GM12873 (cell line): ENCODE results near the gene OSGEP.

Experiments used
- TF ChIP-seq, protein P1 (sequence below): IDR thresholded peaks from 2 replicates; pipeline ENCODE4 v1.5.1; 2012; ENCODE audit warnings: low read depth, mild to moderate bottlenecking, moderate library complexity, low read length, control low read depth; ENCODE audit not compliant: insufficient read depth; ENCODE audit errors: missing control alignments

Gene OSGEP

DNA sequence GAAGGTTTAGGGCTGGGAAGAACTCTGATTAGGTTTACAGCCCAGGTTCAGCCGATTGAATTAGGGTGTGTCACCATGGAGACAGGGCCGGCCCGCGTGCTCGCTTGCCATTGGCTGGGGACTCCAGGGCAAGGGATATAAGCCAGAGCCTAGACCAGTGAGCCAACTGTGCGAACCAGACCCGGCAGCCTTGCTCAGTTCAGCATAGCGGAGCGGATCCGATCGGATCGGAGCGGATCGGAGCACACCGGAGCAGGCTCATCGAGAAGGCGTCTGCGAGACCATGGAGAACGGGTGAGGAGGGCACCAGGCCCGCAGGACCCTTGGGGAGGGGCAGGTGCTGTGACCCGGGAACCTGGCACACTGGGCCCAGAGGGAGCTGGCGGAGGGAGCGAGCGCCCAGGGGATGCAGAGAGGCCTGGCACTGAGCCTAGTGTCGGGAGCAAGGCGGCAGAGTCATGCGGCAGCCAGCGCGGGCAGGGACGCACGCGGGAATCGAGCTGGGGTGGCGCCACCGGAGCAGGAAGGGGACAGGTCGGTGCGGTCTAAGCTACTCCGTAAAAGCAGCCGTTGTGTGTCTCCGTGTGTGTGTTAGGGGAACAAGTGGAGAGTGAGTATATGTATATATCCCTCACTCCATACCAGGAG, 14.8 kb upstream of the OSGEP start, which contains the start of gene PNP:
Gene PNP (plus strand): TSS at position 165 of the 648 bp plus-strand sequence. CDS start 119 bp downstream, at position 284.
- TF ChIP-seq, protein P1, sequence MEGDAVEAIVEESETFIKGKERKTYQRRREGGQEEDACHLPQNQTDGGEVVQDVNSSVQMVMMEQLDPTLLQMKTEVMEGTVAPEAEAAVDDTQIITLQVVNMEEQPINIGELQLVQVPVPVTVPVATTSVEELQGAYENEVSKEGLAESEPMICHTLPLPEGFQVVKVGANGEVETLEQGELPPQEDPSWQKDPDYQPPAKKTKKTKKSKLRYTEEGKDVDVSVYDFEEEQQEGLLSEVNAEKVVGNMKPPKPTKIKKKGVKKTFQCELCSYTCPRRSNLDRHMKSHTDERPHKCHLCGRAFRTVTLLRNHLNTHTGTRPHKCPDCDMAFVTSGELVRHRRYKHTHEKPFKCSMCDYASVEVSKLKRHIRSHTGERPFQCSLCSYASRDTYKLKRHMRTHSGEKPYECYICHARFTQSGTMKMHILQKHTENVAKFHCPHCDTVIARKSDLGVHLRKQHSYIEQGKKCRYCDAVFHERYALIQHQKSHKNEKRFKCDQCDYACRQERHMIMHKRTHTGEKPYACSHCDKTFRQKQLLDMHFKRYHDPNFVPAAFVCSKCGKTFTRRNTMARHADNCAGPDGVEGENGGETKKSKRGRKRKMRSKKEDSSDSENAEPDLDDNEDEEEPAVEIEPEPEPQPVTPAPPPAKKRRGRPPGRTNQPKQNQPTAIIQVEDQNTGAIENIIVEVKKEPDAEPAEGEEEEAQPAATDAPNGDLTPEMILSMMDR: no peak

DNA sequence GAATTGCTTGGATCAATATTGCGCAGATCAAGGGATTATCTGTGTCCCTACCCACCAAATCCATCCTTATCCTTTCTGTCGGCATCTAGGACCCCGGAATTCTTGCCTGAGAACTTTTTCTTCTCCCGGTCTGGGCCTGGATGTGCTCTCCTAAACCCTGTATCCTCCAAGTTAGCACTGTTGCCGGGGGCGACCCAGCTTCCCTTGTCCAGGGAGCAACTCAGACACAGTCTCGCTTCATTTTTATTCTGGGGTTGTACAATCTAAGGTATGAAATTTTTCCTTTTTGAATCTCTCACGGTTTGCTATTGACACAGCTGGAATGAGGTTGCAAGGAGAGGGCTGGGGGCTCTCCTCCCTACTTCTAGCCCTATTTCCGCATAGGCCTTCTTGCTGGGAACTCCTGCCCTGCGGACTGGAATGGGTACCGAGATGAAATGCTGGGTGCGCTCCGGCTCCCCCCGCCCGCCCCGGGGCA, 14.2 kb upstream of the OSGEP start:
- TF ChIP-seq, protein P1: no peak

DNA sequence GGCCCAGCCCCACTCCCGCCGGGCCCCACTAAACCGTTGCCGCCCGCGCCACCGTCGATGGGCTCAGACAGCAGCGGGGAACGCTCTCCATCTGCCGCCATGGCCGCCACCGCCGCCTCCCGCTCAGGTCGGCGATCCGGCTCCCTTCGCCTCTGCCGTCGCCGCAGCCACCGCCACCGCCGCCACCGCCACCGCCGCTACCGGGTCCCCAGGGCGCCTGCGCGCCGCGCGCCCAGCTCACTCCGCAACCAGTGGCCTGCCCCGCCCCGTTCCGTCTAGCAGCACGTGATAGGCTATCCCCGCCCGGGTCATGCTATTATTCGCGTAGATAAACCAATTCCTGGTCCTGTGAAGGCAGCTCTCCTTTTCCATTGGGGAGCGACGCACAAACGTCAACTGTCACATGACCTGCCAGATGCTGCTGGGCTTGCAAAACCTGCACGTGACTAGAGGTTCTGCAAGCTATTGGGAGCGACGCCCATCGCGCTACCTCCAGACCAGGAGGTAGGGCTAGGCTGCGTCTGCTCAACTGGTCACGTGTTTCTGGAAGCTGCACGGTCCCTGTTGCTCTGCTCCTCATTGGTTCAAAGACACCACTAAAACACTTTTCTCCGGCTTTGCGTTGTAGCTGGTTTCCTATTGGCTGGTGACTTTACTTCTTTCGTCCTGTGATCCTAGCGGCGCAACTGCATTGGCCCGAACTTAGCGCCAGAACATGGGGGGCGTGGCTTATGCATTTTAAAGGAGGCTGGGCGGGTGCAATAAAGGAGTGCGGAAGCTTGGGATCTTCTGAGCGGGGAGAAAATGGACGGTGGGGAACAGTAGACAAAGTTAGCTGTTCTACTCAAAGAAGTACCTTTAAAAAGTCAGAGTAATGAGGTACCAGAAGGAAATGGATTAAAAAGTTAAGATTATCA, 6.9 kb upstream of the OSGEP start, which contains the start of gene PIP4P1:
Gene PIP4P1 (minus strand): TSS at position 210 of the 917 bp plus-strand sequence. CDS start 109 bp downstream, at position 101.
- TF ChIP-seq, protein P1: no peak

GRCh38 chr14:20460458-20461224, 6.0 kb upstream of the OSGEP start:
- TF ChIP-seq, protein P1: no peak

GRCh38 chr14:20458031-20458789, 3.6 kb upstream of the OSGEP start:
- TF ChIP-seq, protein P1: no peak

DNA sequence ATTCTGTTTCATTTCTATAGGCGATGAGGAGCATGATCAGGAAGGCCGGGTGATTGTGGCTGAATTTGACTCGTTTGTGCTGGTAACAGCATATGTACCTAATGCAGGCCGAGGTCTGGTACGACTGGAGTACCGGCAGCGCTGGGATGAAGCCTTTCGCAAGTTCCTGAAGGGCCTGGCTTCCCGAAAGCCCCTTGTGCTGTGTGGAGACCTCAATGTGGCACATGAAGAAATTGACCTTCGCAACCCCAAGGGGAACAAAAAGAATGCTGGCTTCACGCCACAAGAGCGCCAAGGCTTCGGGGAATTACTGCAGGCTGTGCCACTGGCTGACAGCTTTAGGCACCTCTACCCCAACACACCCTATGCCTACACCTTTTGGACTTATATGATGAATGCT, 2.4 kb upstream of the OSGEP start:
- TF ChIP-seq, protein P1: no peak
